Measurements from ENCODE around the gene TRAF5. TPM values are rescaled to one million over a fixed set of nuclear protein-coding genes. Genes with fewer than 3 reads are reported as not detected.

TRAF5 gene
- total and polyA plus RNA-seq, 2 donors (not counting 3 experiments of a cell fraction or from before 2014, with no cell fraction given), result 8.5 to 17.6 TPM

DNA sequence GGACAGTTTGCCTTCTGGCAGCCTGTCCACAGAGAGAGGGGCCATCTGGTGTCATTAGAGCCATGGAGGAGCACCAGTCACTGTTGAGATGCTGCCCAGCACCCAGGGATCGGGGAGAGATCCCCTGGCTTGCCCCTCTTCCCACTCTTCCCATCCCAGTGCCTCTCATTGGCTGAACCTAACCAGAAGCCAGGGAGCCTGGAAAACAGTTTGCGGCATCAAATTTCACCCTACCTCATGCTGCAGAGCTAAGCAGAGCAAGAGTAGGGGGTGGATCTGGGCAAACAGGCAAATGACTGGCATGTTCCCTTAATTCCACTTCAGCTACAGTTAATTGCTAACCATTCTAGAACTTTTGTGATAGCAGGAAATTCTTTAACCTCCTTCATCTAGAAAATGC, 19.1 kb downstream of the TRAF5 start:
- H3K4me1 ChIP-seq (ENCODE audit: control insufficient read depth, extremely low read depth, insufficient read depth, low read length), result no peaks in the 10 kb centered on the region
- ChIA-PET POLR2A (no interaction called here), CTCF (interaction anchor here (3.4 kb wide), 1 partner anchor 23 kb away, joined by 14 read pairs; no protein-coding TSS in a partner anchor)
- H3K36me3 ChIP-seq (ENCODE audit: control insufficient read depth in 2 of 2, extremely low read depth in 1 of 2, insufficient read depth in 2 of 2, low read length in 2 of 2), result no peaks in the 10 kb centered on the region
- BruUV-seq (replicated peaks), result no TSS peak
- H3K27ac ChIP-seq (ENCODE audit: insufficient read depth, low read depth, low read length), result no peak overlapping the region
- H3K27me3 ChIP-seq (ENCODE audit: control insufficient read depth in 2 of 2, insufficient read depth in 2 of 2, low read length in 2 of 2), result no peaks in the 10 kb centered on the region
- no peaks in the 10 kb centered on the region for H3K9me1 ChIP-seq (replicated peaks; ENCODE audit: control insufficient read depth, extremely low read depth, insufficient read depth, low read length)
- no peaks in the 10 kb centered on the region for H4K20me1 ChIP-seq (replicated peaks; ENCODE audit: control insufficient read depth, extremely low read depth, insufficient read depth, low read length)
- H3K9me3 ChIP-seq (replicated peaks; ENCODE audit: control insufficient read depth, insufficient read depth, low read length), result no peaks in the 10 kb centered on the region
- H2AFZ ChIP-seq (ENCODE audit: low read depth, low read length), result no peak overlapping the region
- H3K4me2 ChIP-seq (ENCODE audit: insufficient read depth, low read length), result no peak overlapping the region
- dilution Hi-C loops (cut with MboI; ENCODE audit: extremely low pct_ligation_motif_present, low sequenced_read_pairs) (no loop called here), intact Hi-C loops (cut with micrococcal nuclease) (no loop called here)
- no peak overlapping the region for H3K9ac ChIP-seq (replicated peaks; ENCODE audit: extremely low read depth, insufficient read depth, low read length)
- FAIRE-seq (no peak), DNase-seq (ENCODE audit: low read depth, low spot score) (no peak)
- H3K79me2 ChIP-seq (ENCODE audit: control insufficient read depth, insufficient read depth, low read length), result no peaks in the 10 kb centered on the region
- H3K4me3 ChIP-seq (replicated peaks in 1 of 3; ENCODE audit: insufficient read depth in 1 of 3, low read depth in 1 of 3, low read length in 3 of 3), result no peak overlapping the region
- TF ChIP-seq, protein P1, sequence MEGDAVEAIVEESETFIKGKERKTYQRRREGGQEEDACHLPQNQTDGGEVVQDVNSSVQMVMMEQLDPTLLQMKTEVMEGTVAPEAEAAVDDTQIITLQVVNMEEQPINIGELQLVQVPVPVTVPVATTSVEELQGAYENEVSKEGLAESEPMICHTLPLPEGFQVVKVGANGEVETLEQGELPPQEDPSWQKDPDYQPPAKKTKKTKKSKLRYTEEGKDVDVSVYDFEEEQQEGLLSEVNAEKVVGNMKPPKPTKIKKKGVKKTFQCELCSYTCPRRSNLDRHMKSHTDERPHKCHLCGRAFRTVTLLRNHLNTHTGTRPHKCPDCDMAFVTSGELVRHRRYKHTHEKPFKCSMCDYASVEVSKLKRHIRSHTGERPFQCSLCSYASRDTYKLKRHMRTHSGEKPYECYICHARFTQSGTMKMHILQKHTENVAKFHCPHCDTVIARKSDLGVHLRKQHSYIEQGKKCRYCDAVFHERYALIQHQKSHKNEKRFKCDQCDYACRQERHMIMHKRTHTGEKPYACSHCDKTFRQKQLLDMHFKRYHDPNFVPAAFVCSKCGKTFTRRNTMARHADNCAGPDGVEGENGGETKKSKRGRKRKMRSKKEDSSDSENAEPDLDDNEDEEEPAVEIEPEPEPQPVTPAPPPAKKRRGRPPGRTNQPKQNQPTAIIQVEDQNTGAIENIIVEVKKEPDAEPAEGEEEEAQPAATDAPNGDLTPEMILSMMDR (IDR thresholded peaks at IDR 0.05; ENCODE audit: extremely low read depth in 1 of 2, insufficient read depth in 1 of 2, low read depth in 1 of 2, low read length in 2 of 2), result no peak
- no peak for TF ChIP-seq MAX (IDR thresholded peaks at IDR 0.05; ENCODE audit: insufficient read depth, insufficient read length)
- no peak for TF ChIP-seq MYC (IDR thresholded peaks at IDR 0.05; ENCODE audit: low read depth, low read length)
- no peak for TF ChIP-seq GATA2 (IDR thresholded peaks at IDR 0.05; ENCODE audit: insufficient read depth, insufficient read length, low read depth, low read length)
- no peak for TF ChIP-seq JUN (IDR thresholded peaks at IDR 0.05; ENCODE audit: borderline replicate concordance, insufficient read depth, insufficient read length, low read depth)
- no peak for TF ChIP-seq POLR2A (IDR thresholded peaks at IDR 0.05; ENCODE audit: low read depth, low read length)
- no peak for TF ChIP-seq FOS (IDR thresholded peaks at IDR 0.05; ENCODE audit: borderline replicate concordance, insufficient read depth, low read length)
- no peak for TF ChIP-seq EZH2 (IDR thresholded peaks at IDR 0.05; ENCODE audit: borderline replicate concordance, low read depth, low read length, severe bottlenecking)
- TF ChIP-seq POLR2AphosphoS5 (IDR thresholded peaks at IDR 0.05; ENCODE audit: insufficient read depth, low read depth, low read length), result no peak

Measured in endothelial cell of umbilical vein (primary cell).